ENCODE data around the gene MGMT. TPM values are rescaled to one million over a fixed set of nuclear protein-coding genes. Genes with fewer than 3 reads are reported as not detected.

Gene MGMT
- total and polyA plus RNA-seq, 2 of the 4 experiments (the other 2 are of a cell fraction): 11.5 to 17.8 TPM

DNA sequence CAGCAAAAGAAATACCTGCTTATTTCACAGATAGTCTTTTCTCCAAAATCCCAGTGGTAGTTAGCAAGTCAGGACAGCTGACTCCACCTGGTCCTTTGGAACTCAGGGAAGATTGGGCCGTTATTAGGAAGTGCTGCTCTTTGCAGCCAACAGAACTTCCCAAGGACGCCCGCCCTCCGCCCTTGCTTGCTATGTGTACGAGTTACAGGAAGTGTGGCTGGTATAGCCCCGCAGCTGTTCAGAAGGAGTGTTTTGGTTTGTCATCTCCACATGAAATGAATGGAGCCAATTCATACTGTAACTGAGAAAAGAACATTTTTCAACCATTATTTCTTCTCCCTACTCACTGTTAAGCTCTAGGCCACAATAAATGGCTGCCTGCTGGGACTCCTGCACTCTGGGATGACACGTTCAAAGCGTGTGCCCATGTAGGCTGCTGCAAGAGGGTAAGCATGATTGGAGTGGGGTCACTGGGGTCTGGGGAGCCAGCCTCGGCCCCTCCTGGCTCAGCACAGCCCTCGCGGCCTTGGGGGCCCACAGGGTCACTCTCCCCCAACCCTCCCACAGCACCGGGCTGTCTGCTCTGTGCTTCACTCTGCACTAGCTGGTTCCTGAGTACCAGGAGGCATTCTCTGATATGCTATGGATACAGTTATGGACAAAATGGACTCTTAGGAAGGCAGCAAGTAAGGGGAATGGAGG, 253.0 kb downstream of the MGMT start:
- Histone ChIP-seq H2BK5ac (ENCODE audit: low read depth, low read length, poor library complexity, severe bottlenecking) (no peak overlapping the region), H4K91ac (ENCODE audit: insufficient read depth, low read depth, low read length) (no peak overlapping the region), H2BK120ac (ENCODE audit: low read depth, low read length) (no peak overlapping the region), H3K27ac (ENCODE audit: insufficient read depth, low read length) (no peak overlapping the region), H3K9me1 (ENCODE audit: insufficient read depth, low read length) (no peaks in the 10 kb centered on the region), H2BK20ac (ENCODE audit: low read depth, low read length) (no peak overlapping the region), H2AK9ac (replicated peaks; ENCODE audit: low read depth, low read length, poor library complexity) (no peak overlapping the region), H2BK15ac (ENCODE audit: low read depth, low read length) (no peak overlapping the region), H3K4me2 (ENCODE audit: low read depth, low read length) (no peak overlapping the region), H3K4me3 (ENCODE audit: insufficient read depth, low read depth, low read length) (no peak overlapping the region), H4K20me1 (ENCODE audit: insufficient read depth, low read length) (no peaks in the 10 kb centered on the region), H4K5ac (ENCODE audit: low read depth, low read length) (no peak overlapping the region), H3K79me1 (ENCODE audit: low read depth in 1 of 2, low read length in 2 of 2) (no peaks in the 10 kb centered on the region), H3K23ac (ENCODE audit: low read depth, low read length) (no peak overlapping the region), H3K36me3 (ENCODE audit: control insufficient read depth, insufficient read depth, low read length) (no peaks in the 10 kb centered on the region), H3K9ac (ENCODE audit: low read depth, low read length) (no peak overlapping the region), H2AFZ (replicated peaks; ENCODE audit: low read length, poor library complexity) (no peak overlapping the region), H3K14ac (replicated peaks; ENCODE audit: low read depth, low read length) (no peak overlapping the region), H4K8ac (ENCODE audit: low read depth in 2 of 2, low read length in 2 of 2) (no peak overlapping the region), H3K4me1 (ENCODE audit: control insufficient read depth, insufficient read depth, low read length) (no peaks in the 10 kb centered on the region), H2AK5ac (ENCODE audit: low read depth, low read length) (no peak overlapping the region), H3K27me3 (ENCODE audit: control insufficient read depth, insufficient read depth, low read length) (no peaks in the 10 kb centered on the region), H3K56ac (ENCODE audit: extremely low read depth, insufficient read depth, low read length) (no peak overlapping the region), H3K18ac (ENCODE audit: low read depth, low read length) (no peak overlapping the region), H3K9me3 (ENCODE audit: control insufficient read depth, insufficient read depth, low read length) (peaks cover 5% of the 10 kb centered on the region), H3K4ac (ENCODE audit: low read depth, low read length) (no peak overlapping the region)
- no peak for ATAC-seq (ENCODE audit: low read depth)
- intact Hi-C loops (cut with micrococcal nuclease) (no loop called here), dilution Hi-C loops (cut with HindIII; ENCODE audit: low sequenced_read_pairs, unreplicated experiment) (no loop called here), in situ Hi-C loops (cut with MboI; ENCODE audit: low sequenced_read_pairs) (no loop called here)
- TF ChIP-seq SMC3 (IDR thresholded peaks at IDR 0.05; ENCODE audit: low read depth, low read length) (no peak), BHLHE40 (IDR thresholded peaks at IDR 0.05; ENCODE audit: low read depth, low read length) (no peak), CEBPB (IDR thresholded peaks at IDR 0.05; ENCODE audit: low read depth, low read length) (no peak), RFX5 (IDR thresholded peaks at IDR 0.05; ENCODE audit: low read depth, low read length) (no peak), RAD21 (IDR thresholded peaks at IDR 0.05; ENCODE audit: low read length) (no peak), MAZ (IDR thresholded peaks at IDR 0.05; ENCODE audit: borderline replicate concordance, low read depth, low read length) (no peak), MAFK (IDR thresholded peaks at IDR 0.05; ENCODE audit: low read depth, low read length) (no peak), RCOR1 (IDR thresholded peaks at IDR 0.05; ENCODE audit: insufficient replicate concordance, low read length) (no peak), CHD1 (IDR thresholded peaks at IDR 0.05; ENCODE audit: low read depth, low read length) (no peak)
- TF ChIP-seq, protein P1, sequence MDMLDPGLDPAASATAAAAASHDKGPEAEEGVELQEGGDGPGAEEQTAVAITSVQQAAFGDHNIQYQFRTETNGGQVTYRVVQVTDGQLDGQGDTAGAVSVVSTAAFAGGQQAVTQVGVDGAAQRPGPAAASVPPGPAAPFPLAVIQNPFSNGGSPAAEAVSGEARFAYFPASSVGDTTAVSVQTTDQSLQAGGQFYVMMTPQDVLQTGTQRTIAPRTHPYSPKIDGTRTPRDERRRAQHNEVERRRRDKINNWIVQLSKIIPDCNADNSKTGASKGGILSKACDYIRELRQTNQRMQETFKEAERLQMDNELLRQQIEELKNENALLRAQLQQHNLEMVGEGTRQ (IDR thresholded peaks at IDR 0.05; ENCODE audit: low read depth, low read length): no peak
- TF ChIP-seq, protein P2, sequence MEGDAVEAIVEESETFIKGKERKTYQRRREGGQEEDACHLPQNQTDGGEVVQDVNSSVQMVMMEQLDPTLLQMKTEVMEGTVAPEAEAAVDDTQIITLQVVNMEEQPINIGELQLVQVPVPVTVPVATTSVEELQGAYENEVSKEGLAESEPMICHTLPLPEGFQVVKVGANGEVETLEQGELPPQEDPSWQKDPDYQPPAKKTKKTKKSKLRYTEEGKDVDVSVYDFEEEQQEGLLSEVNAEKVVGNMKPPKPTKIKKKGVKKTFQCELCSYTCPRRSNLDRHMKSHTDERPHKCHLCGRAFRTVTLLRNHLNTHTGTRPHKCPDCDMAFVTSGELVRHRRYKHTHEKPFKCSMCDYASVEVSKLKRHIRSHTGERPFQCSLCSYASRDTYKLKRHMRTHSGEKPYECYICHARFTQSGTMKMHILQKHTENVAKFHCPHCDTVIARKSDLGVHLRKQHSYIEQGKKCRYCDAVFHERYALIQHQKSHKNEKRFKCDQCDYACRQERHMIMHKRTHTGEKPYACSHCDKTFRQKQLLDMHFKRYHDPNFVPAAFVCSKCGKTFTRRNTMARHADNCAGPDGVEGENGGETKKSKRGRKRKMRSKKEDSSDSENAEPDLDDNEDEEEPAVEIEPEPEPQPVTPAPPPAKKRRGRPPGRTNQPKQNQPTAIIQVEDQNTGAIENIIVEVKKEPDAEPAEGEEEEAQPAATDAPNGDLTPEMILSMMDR (conservative IDR thresholded peaks at IDR 0.05; ENCODE audit: low read depth, low read length): no peak
- ChIA-PET CTCF (no interaction called here), POLR2A (ENCODE audit: unreplicated experiment) (no interaction called here)
- WGBS, 2 experiments (ENCODE audit: extremely low coverage in 2 of 2, insufficient read length in 1 of 2): 33% methylated on average over 1 of the region's 12 CpGs; no CpG with 5 or more reads in 1 of the 2 experiments
- no peak for DNase-seq
- no TSS peak for BruUV-seq (replicated peaks)

All from IMR-90 (cell line).